GM12878 (cell line): ENCODE results near the gene LRP3. TPM values are rescaled to one million over a fixed set of nuclear protein-coding genes. Genes with fewer than 3 reads are reported as not detected.

Source experiments
- ATAC-seq: fragments of 200-7000 bp; cut with Tn5 transposase; 3 replicates; pipeline ENCODE4 v1.9.1; 2020; ENCODE audit warnings: mild to moderate bottlenecking, moderate library complexity
- BruUV-seq: library from RNA; stranded (reverse); fragments of 400-500 nt; replicated peaks from 2 replicates; lab custom pipeline; 2021; lab: Mats Ljungman, UMichigan
- CTCF ChIA-PET: fragments of 300-600 bp; sonication (Branson Sonifier 250); formaldehyde crosslinking; extraction: SDS; loops from one replicate; lab custom pipeline; 2021; ENCODE audit warnings: inconsistent platforms; lab: Yijun Ruan, JAX
- POLR2A ChIA-PET: fragments of 350-600 bp; formaldehyde crosslinking; extraction: SDS; loops from one replicate; lab custom pipeline; 2021; ENCODE audit warnings: inconsistent platforms; lab: Charles Lee
- RAD21 ChIA-PET: fragments of 300-600 bp; sonication (Branson Sonifier 250); formaldehyde crosslinking; loops from one replicate; lab custom pipeline; 2023; ENCODE audit warnings: antibody characterized with exemption; ENCODE audit not compliant: unreplicated experiment; lab: Charles Lee
- SMC1A ChIA-PET: fragments of 300-600 bp; sonication (Branson Sonifier 250); formaldehyde crosslinking; loops from one replicate; lab custom pipeline; 2023; ENCODE audit not compliant: unreplicated experiment, uncharacterized antibody; lab: Charles Lee
- DNase-seq: peaks from one replicate; pipeline ENCODE4 v3.0.0-alpha.2; 2011; ENCODE audit warnings: low read depth, low spot score
- FAIRE-seq: peaks from 3 replicates; lab custom pipeline; 2011; peaks lifted over from hg19 to GRCh38; lab: Jason Lieb, UNC
- H2AFZ ChIP-seq: 2 replicates; pipeline ENCODE4 v1.6.0; 2011; ENCODE audit warnings: low read depth, low read length, control low read depth; ENCODE audit not compliant: control insufficient read depth
- H3K27ac ChIP-seq: 2 replicates; pipeline ENCODE4 v1.5.1; 2011; ENCODE audit warnings: control low read depth; ENCODE audit not compliant: control insufficient read depth, insufficient read depth
- H3K27me3 ChIP-seq, 2 experiments: replicated peaks in 1 of 2; 2 replicates each; pipeline versions ENCODE4 v1.6.0 to v1.6.1; 2011; ENCODE audit warnings: low read length in 1 of 2; ENCODE audit not compliant: control insufficient read depth in 2 of 2, insufficient read depth in 2 of 2
- H3K36me3 ChIP-seq, 2 experiments: 2 replicates each; pipeline ENCODE4 v1.5.1; 2011; ENCODE audit warnings: low read length in 1 of 2; ENCODE audit not compliant: control insufficient read depth in 2 of 2, insufficient read depth in 2 of 2
- H3K4me1 ChIP-seq: 2 replicates; pipeline ENCODE4 v1.6.1; 2011; ENCODE audit warnings: mild to moderate bottlenecking, low read length, moderate library complexity, mixed read lengths; ENCODE audit not compliant: control insufficient read depth, insufficient read depth
- H3K4me2 ChIP-seq: 2 replicates; pipeline ENCODE4 v1.6.0; 2011; ENCODE audit warnings: control low read depth; ENCODE audit not compliant: control insufficient read depth, insufficient read depth
- H3K4me3 ChIP-seq: fragments of 200-600 bp; sonication (generic); 2 replicates; pipeline ENCODE4 v1.5.1; 2016
- H3K79me2 ChIP-seq: 2 replicates; pipeline ENCODE4 v1.6.0; 2011; ENCODE audit warnings: low read length; ENCODE audit not compliant: control insufficient read depth, insufficient read depth
- H3K9ac ChIP-seq: 2 replicates; pipeline ENCODE4 v1.8.0; 2011; ENCODE audit warnings: low read length, control low read depth, mixed read lengths; ENCODE audit not compliant: control insufficient read depth, insufficient read depth
- H3K9me3 ChIP-seq: replicated peaks from 3 replicates; pipeline ENCODE4 v1.5.1; 2011; ENCODE audit warnings: mild to moderate bottlenecking, low read length; ENCODE audit not compliant: control insufficient read depth, insufficient read depth
- H4K20me1 ChIP-seq: 2 replicates; pipeline ENCODE4 v1.6.0; 2011; ENCODE audit not compliant: control insufficient read depth, insufficient read depth
- CBX5 ChIP-seq: sonication (generic); IDR thresholded peaks from 2 replicates; pipeline ENCODE4 v1.6.1; 2016; ENCODE audit warnings: low read depth, moderate library complexity, mild to moderate bottlenecking, inconsistent platforms
- IRF4 ChIP-seq: IDR thresholded peaks from 2 replicates; pipeline ENCODE4 v1.6.1; 2011; ENCODE audit warnings: low read depth, low read length
- NFIC ChIP-seq: IDR thresholded peaks from 2 replicates; pipeline ENCODE4 v1.6.1; 2012; ENCODE audit warnings: low read depth, mild to moderate bottlenecking, inconsistent platforms, low read length, moderate library complexity
- RUNX3 ChIP-seq: IDR thresholded peaks from 2 replicates; pipeline ENCODE4 v1.6.1; 2012; ENCODE audit warnings: low read length, inconsistent platforms
- STAT3 ChIP-seq: IDR thresholded peaks from 2 replicates; pipeline ENCODE4 v1.6.1; 2011; ENCODE audit warnings: low read depth, low read length, improper control_type of control experiment
- SUPT20H ChIP-seq: IDR thresholded peaks from 2 replicates; pipeline ENCODE4 v1.6.1; 2011; ENCODE audit warnings: low read depth, mild to moderate bottlenecking, low read length, moderate library complexity, borderline replicate concordance; ENCODE audit not compliant: control insufficient read depth
- TCF3 ChIP-seq: IDR thresholded peaks from 2 replicates; pipeline ENCODE4 v1.6.1; 2012; ENCODE audit warnings: low read depth, mild to moderate bottlenecking, low read length, borderline replicate concordance; ENCODE audit not compliant: insufficient read depth
- ZNF24 ChIP-seq: fragments of 450-650 bp; IDR thresholded peaks from 2 replicates; pipeline ENCODE4 v1.6.1; 2017; ENCODE audit warnings: antibody characterized with exemption, mild to moderate bottlenecking
- WGBS: methylation state at CpG from one replicate; pipeline ENCODE4 v1.1.6; 2016; ENCODE audit warnings: low lambda C conversion rate; ENCODE audit not compliant: insufficient replicate concordance, insufficient coverage; ENCODE audit errors: missing lambda C conversion rate; 5-methylcytosine and 5-hydroxymethylcytosine counted together
- in situ Hi-C: fragments of 300-500 bp; cut with MboI; formaldehyde crosslinking; loops from 9 replicates; pipeline ENCODE4 v1.14.3; 2018; ENCODE audit warnings: mixed read lengths
- intact Hi-C: fragments of 100-400 bp; cut with micrococcal nuclease; formaldehyde crosslinking; loops from one replicate; pipeline ENCODE4 v1.14.2; 2022; ENCODE audit not compliant: unreplicated experiment
- polyA plus RNA-seq, 11 experiments: library from polyadenylated mRNA; depleted of rRNA in 4 of 11; unstranded in 6 of 11; stranded (reverse) in 5 of 11; fragments of >200 nt; fragmentation: Nextera tagmentation in 4 of 11; fragmentation: Illumina TruSeq in 1 of 11; extraction: Ambion mirVana in 4 of 11; extraction: Trizol in 1 of 11; gene quantifications; 1 replicate in 1 of 11; 2 replicates in 10 of 11; pipeline versions ENCODE4 v1.2.1 to v1.2.3, GENCODE V29; 2011 to 2016; ENCODE audit warnings: inconsistent platforms in 2 of 11, missing spikeins in 2 of 11, low read depth in 1 of 11
- total RNA-seq, 4 experiments: library from RNA; depleted of rRNA in 3 of 4; stranded (reverse); fragments of >200 nt in 3 of 4; fragmentation: Illumina TruSeq in 1 of 4; extraction: Trizol in 1 of 4; gene quantifications; 2 replicates each; pipeline versions ENCODE4 v1.2.1 to v1.2.3, GENCODE V29; 2013 to 2021
- TF ChIP-seq, protein P1 (sequence below): fragments of 450-650 bp; formaldehyde crosslinking; IDR thresholded peaks from 2 replicates; pipeline ENCODE4 v1.5.0; 2022; ENCODE audit warnings: mild to moderate bottlenecking, missing genetic modification characterization
- TF ChIP-seq, protein P2 (sequence below): fragments of 450-650 bp; IDR thresholded peaks from 2 replicates; pipeline ENCODE4 v1.6.1; 2016; ENCODE audit warnings: mild to moderate bottlenecking
- TF ChIP-seq, protein P3 (sequence below): IDR thresholded peaks from 2 replicates; pipeline ENCODE4 v1.6.1; 2011; ENCODE audit warnings: borderline replicate concordance, low read depth, mild to moderate bottlenecking, moderate library complexity, low read length; ENCODE audit not compliant: insufficient read depth, poor library complexity, severe bottlenecking
- TF ChIP-seq, protein P4 (sequence below): fragments of 450-650 bp; IDR thresholded peaks from 2 replicates; pipeline ENCODE4 v1.6.1; 2017; ENCODE audit warnings: borderline replicate concordance
- TF ChIP-seq, protein P5 (sequence below): fragments of 450-650 bp; IDR thresholded peaks from 2 replicates; pipeline ENCODE4 v1.6.1; 2017; ENCODE audit warnings: mild to moderate bottlenecking

LRP3 gene
- total and polyA plus RNA-seq, 10 of the 15 experiments (the other 5 are each of a cell fraction or from before 2014, with no cell fraction given), result 0.12 to 3.2 (median 0.64) TPM; not detected in 2

DNA sequence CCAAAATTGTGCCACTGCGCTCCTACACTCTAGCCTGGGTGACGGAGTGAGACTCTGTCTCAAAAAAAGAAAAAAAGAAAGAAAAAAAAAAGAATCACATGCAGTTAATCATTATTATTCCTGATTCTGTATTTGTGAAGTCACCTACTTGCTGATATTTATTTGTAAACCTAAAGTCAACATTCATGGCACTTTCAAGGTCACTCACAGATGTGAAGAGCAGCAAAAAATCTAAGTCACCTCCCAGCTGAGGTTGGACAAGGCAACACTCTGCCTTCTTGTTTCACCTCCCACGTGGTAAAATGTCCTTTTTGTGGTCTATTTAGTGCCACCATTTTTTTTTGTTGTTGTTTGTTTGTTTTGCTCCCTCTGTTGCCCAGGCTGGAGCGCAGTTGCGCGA, 35.8 kb upstream of the LRP3 start:
- ATAC-seq (no peak), DNase-seq (no peak), FAIRE-seq (no peak)
- SMC1A ChIA-PET, result interaction anchor here (1.9 kb wide), 1 partner anchor 11 kb away, joined by 8 read pairs; no protein-coding TSS in a partner anchor
- CTCF ChIA-PET, result interaction anchor here (2.5 to 3.2 kb wide), 2 partner anchors 19 to 25 kb away, joined by 7 to 12 read pairs; no protein-coding TSS in a partner anchor
- Histone ChIP-seq H3K27ac (no peak overlapping the region), H3K4me2 (no peak overlapping the region), H3K4me1 (peaks cover 10% of the 10 kb centered on the region), H3K9ac (no peak overlapping the region), H2AFZ (no peak overlapping the region), H3K36me3 (no peaks in the 10 kb centered on the region), H3K27me3 (no peaks in the 10 kb centered on the region), H3K9me3 (no peaks in the 10 kb centered on the region), H4K20me1 (no peaks in the 10 kb centered on the region), H3K4me3 (no peak overlapping the region), H3K79me2 (no peaks in the 10 kb centered on the region)
- RAD21 ChIA-PET, result interaction anchor here (0.9 kb wide), 1 partner anchor 26 kb away, joined by 3 read pairs; no protein-coding TSS in a partner anchor
- in situ Hi-C loops, result no loop called here
- no TSS peak for BruUV-seq
- POLR2A ChIA-PET, result no interaction called here
- intact Hi-C loops, result no loop called here
- 80% methylated on average over 6 of the region's 6 CpGs for WGBS
- TF ChIP-seq, protein P1, sequence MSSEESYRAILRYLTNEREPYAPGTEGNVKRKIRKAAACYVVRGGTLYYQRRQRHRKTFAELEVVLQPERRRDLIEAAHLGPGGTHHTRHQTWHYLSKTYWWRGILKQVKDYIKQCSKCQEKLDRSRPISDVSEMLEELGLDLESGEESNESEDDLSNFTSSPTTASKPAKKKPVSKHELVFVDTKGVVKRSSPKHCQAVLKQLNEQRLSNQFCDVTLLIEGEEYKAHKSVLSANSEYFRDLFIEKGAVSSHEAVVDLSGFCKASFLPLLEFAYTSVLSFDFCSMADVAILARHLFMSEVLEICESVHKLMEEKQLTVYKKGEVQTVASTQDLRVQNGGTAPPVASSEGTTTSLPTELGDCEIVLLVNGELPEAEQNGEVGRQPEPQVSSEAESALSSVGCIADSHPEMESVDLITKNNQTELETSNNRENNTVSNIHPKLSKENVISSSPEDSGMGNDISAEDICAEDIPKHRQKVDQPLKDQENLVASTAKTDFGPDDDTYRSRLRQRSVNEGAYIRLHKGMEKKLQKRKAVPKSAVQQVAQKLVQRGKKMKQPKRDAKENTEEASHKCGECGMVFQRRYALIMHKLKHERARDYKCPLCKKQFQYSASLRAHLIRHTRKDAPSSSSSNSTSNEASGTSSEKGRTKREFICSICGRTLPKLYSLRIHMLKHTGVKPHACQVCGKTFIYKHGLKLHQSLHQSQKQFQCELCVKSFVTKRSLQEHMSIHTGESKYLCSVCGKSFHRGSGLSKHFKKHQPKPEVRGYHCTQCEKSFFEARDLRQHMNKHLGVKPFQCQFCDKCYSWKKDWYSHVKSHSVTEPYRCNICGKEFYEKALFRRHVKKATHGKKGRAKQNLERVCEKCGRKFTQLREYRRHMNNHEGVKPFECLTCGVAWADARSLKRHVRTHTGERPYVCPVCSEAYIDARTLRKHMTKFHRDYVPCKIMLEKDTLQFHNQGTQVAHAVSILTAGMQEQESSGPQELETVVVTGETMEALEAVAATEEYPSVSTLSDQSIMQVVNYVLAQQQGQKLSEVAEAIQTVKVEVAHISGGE, result no peak
- no peak for TF ChIP-seq TCF3
- TF ChIP-seq, protein P2, sequence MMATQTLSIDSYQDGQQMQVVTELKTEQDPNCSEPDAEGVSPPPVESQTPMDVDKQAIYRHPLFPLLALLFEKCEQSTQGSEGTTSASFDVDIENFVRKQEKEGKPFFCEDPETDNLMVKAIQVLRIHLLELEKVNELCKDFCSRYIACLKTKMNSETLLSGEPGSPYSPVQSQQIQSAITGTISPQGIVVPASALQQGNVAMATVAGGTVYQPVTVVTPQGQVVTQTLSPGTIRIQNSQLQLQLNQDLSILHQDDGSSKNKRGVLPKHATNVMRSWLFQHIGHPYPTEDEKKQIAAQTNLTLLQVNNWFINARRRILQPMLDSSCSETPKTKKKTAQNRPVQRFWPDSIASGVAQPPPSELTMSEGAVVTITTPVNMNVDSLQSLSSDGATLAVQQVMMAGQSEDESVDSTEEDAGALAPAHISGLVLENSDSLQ, result no peak
- TF ChIP-seq, protein P3, sequence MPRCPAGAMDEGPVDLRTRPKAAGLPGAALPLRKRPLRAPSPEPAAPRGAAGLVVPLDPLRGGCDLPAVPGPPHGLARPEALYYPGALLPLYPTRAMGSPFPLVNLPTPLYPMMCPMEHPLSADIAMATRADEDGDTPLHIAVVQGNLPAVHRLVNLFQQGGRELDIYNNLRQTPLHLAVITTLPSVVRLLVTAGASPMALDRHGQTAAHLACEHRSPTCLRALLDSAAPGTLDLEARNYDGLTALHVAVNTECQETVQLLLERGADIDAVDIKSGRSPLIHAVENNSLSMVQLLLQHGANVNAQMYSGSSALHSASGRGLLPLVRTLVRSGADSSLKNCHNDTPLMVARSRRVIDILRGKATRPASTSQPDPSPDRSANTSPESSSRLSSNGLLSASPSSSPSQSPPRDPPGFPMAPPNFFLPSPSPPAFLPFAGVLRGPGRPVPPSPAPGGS, result no peak
- no peak for TF ChIP-seq ZNF24
- TF ChIP-seq, protein P4, sequence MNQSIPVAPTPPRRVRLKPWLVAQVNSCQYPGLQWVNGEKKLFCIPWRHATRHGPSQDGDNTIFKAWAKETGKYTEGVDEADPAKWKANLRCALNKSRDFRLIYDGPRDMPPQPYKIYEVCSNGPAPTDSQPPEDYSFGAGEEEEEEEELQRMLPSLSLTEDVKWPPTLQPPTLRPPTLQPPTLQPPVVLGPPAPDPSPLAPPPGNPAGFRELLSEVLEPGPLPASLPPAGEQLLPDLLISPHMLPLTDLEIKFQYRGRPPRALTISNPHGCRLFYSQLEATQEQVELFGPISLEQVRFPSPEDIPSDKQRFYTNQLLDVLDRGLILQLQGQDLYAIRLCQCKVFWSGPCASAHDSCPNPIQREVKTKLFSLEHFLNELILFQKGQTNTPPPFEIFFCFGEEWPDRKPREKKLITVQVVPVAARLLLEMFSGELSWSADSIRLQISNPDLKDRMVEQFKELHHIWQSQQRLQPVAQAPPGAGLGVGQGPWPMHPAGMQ, result no peak
- no peak for TF ChIP-seq NFIC
- TF ChIP-seq RUNX3, result no peak
- TF ChIP-seq, protein P5, sequence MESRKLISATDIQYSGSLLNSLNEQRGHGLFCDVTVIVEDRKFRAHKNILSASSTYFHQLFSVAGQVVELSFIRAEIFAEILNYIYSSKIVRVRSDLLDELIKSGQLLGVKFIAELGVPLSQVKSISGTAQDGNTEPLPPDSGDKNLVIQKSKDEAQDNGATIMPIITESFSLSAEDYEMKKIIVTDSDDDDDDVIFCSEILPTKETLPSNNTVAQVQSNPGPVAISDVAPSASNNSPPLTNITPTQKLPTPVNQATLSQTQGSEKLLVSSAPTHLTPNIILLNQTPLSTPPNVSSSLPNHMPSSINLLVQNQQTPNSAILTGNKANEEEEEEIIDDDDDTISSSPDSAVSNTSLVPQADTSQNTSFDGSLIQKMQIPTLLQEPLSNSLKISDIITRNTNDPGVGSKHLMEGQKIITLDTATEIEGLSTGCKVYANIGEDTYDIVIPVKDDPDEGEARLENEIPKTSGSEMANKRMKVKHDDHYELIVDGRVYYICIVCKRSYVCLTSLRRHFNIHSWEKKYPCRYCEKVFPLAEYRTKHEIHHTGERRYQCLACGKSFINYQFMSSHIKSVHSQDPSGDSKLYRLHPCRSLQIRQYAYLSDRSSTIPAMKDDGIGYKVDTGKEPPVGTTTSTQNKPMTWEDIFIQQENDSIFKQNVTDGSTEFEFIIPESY, result no peak
- TF ChIP-seq SUPT20H, result no peak
- TF ChIP-seq IRF4, result no peak
- no peak for TF ChIP-seq STAT3
- TF ChIP-seq CBX5, result no peak
